Measurements from ENCODE around the gene DDX50.

Gene DDX50

DNA sequence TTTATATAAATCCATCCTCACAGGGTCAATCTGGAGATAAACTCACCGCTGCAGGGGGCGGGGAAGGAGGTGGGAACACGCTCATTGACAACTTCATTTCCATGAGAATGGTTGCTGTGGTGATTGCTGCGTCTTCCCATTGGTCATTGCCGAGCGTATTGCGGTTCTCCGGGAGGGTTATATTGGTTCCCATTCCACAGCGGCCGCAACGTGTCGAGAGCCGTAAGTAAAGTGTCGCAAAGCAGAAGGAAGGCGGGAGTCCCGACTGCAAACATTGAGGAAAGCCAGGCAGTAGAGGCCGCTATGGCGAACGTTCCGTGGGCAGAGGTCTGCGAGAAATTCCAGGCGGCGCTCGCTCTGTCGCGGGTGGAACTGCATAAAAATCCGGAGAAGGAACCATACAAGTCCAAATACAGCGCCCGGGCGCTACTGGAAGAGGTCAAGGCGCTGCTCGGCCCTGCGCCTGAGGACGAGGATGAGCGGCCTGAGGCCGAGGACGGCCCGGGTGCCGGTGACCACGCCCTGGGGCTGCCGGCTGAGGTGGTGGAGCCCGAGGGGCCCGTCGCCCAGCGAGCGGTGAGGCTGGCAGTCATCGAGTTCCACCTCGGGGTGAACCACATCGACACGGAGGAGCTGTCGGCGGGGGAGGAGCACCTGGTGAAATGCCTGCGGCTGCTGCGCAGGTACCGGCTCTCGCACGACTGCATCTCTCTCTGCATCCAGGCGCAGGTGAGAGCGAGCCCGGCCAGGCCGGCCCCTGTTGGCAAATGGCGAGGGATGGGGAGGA, 87.6 kb downstream of the DDX50 start, which contains the start of gene KIFBP:
Gene KIFBP (plus strand): TSS at position 274 of the 787 bp plus-strand sequence. CDS start 30 bp downstream, at position 304.
- peak; percentile 94 for DNase-seq

DNA sequence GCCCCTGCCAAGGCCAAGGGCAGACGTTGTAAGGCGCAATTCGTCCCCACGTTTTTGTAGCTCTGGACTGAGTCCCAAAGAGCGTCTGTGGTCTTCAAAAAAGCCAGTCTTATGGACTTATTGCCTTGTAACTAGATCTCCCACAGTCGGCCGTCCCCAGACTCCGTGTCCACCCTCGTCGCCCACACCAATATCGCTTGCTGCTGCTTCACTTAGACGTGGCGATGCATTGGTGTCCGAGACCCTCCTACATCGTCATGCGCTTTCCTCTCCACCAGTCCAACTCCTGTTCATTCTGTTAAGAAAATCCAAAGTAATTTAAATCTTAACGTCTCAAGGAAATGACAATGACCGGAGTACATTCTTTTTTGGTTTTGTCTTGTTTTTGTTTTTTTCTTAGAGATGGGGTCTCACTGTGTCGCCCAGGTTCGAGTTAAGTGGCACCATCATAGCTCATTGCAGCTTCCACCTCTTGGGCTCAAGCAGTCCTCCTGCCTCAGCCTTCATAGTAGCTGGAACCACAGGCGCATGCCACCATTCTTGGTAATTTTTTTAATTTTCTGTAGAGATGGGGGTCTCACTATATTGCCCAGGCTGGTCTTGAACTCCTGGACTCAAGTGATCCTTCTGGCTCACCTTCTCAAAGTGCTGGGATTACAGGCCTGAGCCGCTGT, 88.3 kb downstream of the DDX50 start:
- DNase-seq, result no peak

DNA sequence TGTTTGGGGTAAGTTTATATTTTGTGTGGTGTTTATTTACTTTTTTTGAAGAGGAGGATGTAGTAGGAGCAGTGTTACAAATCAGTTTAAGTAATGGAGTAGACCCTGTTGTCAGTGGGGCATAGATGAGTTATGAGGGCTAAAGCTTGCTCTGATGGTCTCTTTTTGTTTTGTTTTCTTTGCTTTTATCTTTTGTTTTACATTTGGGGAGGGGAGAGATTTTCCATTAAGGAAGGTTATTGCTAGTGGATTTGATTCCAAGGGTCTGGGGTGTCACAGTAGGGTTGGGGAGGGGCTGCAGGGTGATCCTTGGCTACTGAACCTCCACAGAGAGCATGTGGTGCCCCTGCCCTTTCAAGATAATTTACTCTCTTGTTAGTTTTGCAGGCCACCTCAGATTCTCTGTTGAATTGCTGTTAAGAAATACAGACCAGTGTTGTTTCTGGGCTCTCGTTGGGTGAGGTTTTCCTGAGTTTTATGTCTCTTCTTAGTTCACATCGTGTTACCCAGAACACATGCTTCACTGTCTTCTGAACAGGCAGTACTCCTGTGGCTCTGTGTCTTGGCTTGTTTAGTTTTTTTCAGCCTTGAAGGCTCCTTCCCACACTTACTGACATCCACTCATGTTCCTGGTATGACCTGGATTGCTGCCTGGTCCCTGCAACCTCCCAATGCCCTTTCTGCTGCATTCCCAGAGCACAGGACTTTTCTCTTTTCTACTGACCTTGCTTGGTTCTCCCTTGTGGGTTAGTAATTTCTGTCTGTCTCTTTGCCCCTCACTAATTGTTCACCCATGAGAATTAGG, 91.7 kb downstream of the DDX50 start:
- DNase-seq, result no peak

Measured in GF-D8 (cell line).